K562 (cell line): ENCODE measurements around the gene SLC22A7. TPM values are rescaled to one million over a fixed set of nuclear protein-coding genes. Genes with fewer than 3 reads are reported as not detected.

Experiments used
- ATAC-seq: fragments of 200-7000 bp; cut with Tn5 transposase; 3 replicates; pipeline ENCODE4 v1.9.1; 2020; ENCODE audit warnings: moderate library complexity
- BruUV-seq: library from RNA; stranded (reverse); fragments of 400-500 nt; replicated peaks from 2 replicates; lab custom pipeline; 2021; lab: Mats Ljungman, UMichigan
- CTCF ChIA-PET: fragments of 300-600 bp; formaldehyde crosslinking; extraction: SDS; loops from one replicate; lab custom pipeline; 2021; ENCODE audit warnings: low intra/inter-chr PET ratio; lab: Yijun Ruan, JAX
- POLR2A ChIA-PET: fragments of 300-600, 350-650 bp; sonication (Branson Sonifier 250); formaldehyde crosslinking; extraction: SDS; loops from one replicate; lab custom pipeline; 2021; ENCODE audit warnings: antibody characterized with exemption, inconsistent platforms; lab: Yijun Ruan, JAX
- DNase-seq, 4 experiments: peaks; one replicate each; pipeline versions ENCODE4 v3.0.0 to v3.0.0-alpha.2; 2011 to 2018; ENCODE audit warnings: low spot score in 3 of 4, mixed read lengths in 3 of 4; ENCODE audit errors: extremely low read depth in 1 of 4
- FAIRE-seq: peaks from 2 replicates; lab custom pipeline; 2011; peaks lifted over from hg19 to GRCh38; lab: Jason Lieb, UNC
- H2AFZ ChIP-seq: 2 replicates; pipeline ENCODE4 v1.6.0; 2011; ENCODE audit warnings: low read depth, low read length, control low read depth, inconsistent platforms
- H3K27ac ChIP-seq: fragments of 200-600 bp; 3 replicates; pipeline ENCODE4 v1.8.0; 2011; ENCODE audit warnings: low read depth, mild to moderate bottlenecking, control low read depth, inconsistent platforms, low read length, moderate library complexity, mixed read lengths; ENCODE audit errors: extremely low read depth
- H3K27me3 ChIP-seq, 2 experiments: fragments of 300-600 bp in 1 of 2; 2 replicates in 1 of 2; 3 replicates in 1 of 2; pipeline versions ENCODE4 v1.6.0 to v1.8.0; 2011; ENCODE audit warnings: inconsistent platforms in 2 of 2, low read length in 2 of 2, mild to moderate bottlenecking in 1 of 2, mixed read lengths in 1 of 2, moderate library complexity in 1 of 2; ENCODE audit not compliant: control insufficient read depth in 2 of 2, insufficient read depth in 2 of 2
- H3K36me3 ChIP-seq: fragments of 300-600 bp; 3 replicates; pipeline ENCODE4 v1.8.0; 2011; ENCODE audit warnings: mild to moderate bottlenecking, low read length, inconsistent platforms; ENCODE audit not compliant: control insufficient read depth, insufficient read depth
- H3K4me1 ChIP-seq, 2 experiments: fragments of 200-600 bp in 1 of 2; replicated peaks in 1 of 2; 2 replicates in 1 of 2; 3 replicates in 1 of 2; pipeline versions ENCODE4 v1.5.1 to v1.8.0; 2011; ENCODE audit warnings: inconsistent platforms in 2 of 2, low read length in 2 of 2, mild to moderate bottlenecking in 1 of 2, mixed read lengths in 1 of 2, moderate library complexity in 1 of 2; ENCODE audit not compliant: control insufficient read depth in 2 of 2, insufficient read depth in 2 of 2
- H3K4me2 ChIP-seq: 2 replicates; pipeline ENCODE4 v1.6.1; 2011; ENCODE audit warnings: low read length, control low read depth, inconsistent platforms, mixed read lengths; ENCODE audit not compliant: insufficient read depth
- H3K4me3 ChIP-seq: fragments of 200-600 bp; sonication (generic), shearing (Covaris generic); 2 replicates; pipeline ENCODE4 v1.5.1; 2016; ENCODE audit warnings: control low read depth, inconsistent platforms
- H3K79me2 ChIP-seq: fragments of 200-600 bp; 3 replicates; pipeline ENCODE4 v1.8.0; 2011; ENCODE audit warnings: low read length, inconsistent platforms; ENCODE audit not compliant: control insufficient read depth, insufficient read depth
- H3K9ac ChIP-seq, 2 experiments: 2 replicates each; pipeline versions ENCODE4 v1.6.0 to v1.6.1; 2011; ENCODE audit warnings: low read depth in 2 of 2, low read length in 2 of 2, control low read depth in 1 of 2, inconsistent platforms in 1 of 2, mild to moderate bottlenecking in 1 of 2, mixed read lengths in 1 of 2; ENCODE audit not compliant: insufficient read depth in 1 of 2
- H3K9me1 ChIP-seq: one replicate; pipeline ENCODE4 v1.6.0; 2011; ENCODE audit warnings: inconsistent platforms, mild to moderate bottlenecking, low read length, moderate library complexity; ENCODE audit not compliant: control insufficient read depth, insufficient read depth
- H3K9me3 ChIP-seq: replicated peaks from 2 replicates; pipeline ENCODE4 v1.5.1; 2011; ENCODE audit warnings: low read depth, low read length, inconsistent platforms; ENCODE audit not compliant: control insufficient read depth, insufficient read depth
- H4K20me1 ChIP-seq: replicated peaks from 2 replicates; pipeline ENCODE4 v1.6.1; 2011; ENCODE audit warnings: low read length, inconsistent platforms, mixed read lengths; ENCODE audit not compliant: control insufficient read depth, insufficient read depth
- RFX1 ChIP-seq: fragments of 450-650 bp; IDR thresholded peaks from 2 replicates; pipeline ENCODE4 v1.6.1; 2016; ENCODE audit warnings: mild to moderate bottlenecking, moderate library complexity
- WGBS: fragments of 100-300 bp; shearing (Covaris generic); methylation state at CpG from one replicate; pipeline ENCODE4 v1.1.6; 2016; ENCODE audit warnings: low coverage, mixed read lengths; ENCODE audit not compliant: insufficient coverage; ENCODE audit errors: missing lambda C conversion rate; 5-methylcytosine and 5-hydroxymethylcytosine counted together
- in situ Hi-C: fragments of 300-500 bp; cut with MboI; formaldehyde crosslinking; loops from 4 replicates; pipeline ENCODE4 v1.15.0; 2018; ENCODE audit warnings: inconsistent platforms, mixed read lengths
- intact Hi-C: fragments of 100-400 bp; cut with micrococcal nuclease; formaldehyde crosslinking; loops from 2 replicates; pipeline ENCODE4 v1.14.2; 2022
- polyA plus RNA-seq, 8 experiments: library from polyadenylated mRNA; depleted of rRNA in 4 of 8; stranded (reverse) in 5 of 8; unstranded in 3 of 8; fragments of >200 nt; fragmentation: Nextera tagmentation in 2 of 8; fragmentation: Illumina TruSeq in 1 of 8; extraction: Ambion mirVana in 2 of 8; extraction: Trizol in 1 of 8; gene quantifications; 2 replicates each; pipeline versions ENCODE4 v1.2.1 to v1.2.3, GENCODE V29; 2011 to 2014; ENCODE audit warnings: inconsistent platforms in 1 of 8, missing spikeins in 1 of 8
- total RNA-seq, 7 experiments: library from RNA; depleted of rRNA in 6 of 7; stranded (reverse); fragments of >200 nt in 6 of 7; fragmentation: Illumina TruSeq in 2 of 7; extraction: Trizol in 2 of 7; gene quantifications; 2 replicates each; pipeline versions ENCODE4 v1.2.1 to v1.2.3, GENCODE V29; 2011 to 2021; ENCODE audit warnings: low replicate concordance in 1 of 7
- TF ChIP-seq, protein P1 (sequence below), 2 experiments: fragments of 450-650 bp in 1 of 2; sonication (generic) in 1 of 2; formaldehyde crosslinking in 1 of 2; IDR thresholded peaks; 2 replicates each; pipeline versions ENCODE4 v1.7.1 to v1.9.0; 2016 to 2022; ENCODE audit warnings: inconsistent platforms in 1 of 2, mild to moderate bottlenecking in 1 of 2, missing genetic modification reagents in 1 of 2

The SLC22A7 gene
- total and polyA plus RNA-seq, 9 of the 15 experiments (the other 6 are each of a cell fraction or from before 2014, with no cell fraction given): not detected

DNA sequence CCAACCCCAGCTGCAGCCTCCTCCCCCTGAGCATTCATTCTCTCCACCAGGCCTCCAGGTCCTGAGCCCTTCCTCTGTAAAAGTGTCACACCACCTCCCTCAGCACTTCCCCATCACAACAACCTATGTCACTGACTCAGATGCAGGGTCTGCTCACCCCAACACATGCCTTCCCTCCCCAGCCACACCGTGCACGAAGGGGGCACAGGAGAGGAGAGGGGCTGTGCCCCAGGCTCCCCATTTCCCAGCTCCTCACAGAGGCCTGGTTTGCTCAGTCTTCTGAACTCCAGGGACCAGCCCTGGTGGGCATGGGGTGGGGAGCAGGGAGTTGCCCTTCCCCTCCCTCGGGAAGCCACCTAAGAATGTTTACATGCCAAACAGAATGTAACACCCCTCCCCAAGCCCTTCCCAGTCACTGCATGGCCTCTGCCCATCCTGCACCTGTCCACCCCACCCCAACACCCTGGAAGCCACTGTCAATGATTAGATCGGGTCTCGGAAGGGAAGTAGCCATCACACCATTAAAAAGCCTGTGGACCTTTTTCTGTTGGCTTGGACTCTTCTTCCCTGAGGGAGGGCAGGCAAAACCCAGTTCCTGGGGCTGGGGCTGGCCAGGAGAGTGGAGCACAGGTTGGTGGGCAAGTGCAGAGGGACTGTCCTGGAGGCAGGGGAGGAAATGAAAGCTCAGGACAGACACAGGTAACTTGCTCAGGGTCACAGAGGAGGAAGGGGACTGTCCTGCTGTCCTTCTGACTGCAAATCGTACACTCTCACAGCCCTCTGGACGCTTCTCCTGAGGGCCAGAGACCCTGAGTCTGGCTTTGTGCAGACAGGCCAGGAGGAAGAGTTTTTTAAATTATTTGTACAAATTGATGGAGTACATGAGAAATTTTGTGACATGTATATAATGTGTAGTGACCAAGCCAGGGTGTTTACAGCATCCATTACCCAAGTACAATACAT, 10.1 kb upstream of the SLC22A7 start:
- BruUV-seq: no TSS peak
- ATAC-seq: no peak

More for the DNA sequence above, 10.1 kb upstream of the SLC22A7 start:
- Histone ChIP-seq H3K27me3 (peaks cover 31 to 58% of the 10 kb centered on the region in 2 experiments), H3K9ac (no peak overlapping the region), H3K9me3 (no peaks in the 10 kb centered on the region), H2AFZ (no peak overlapping the region), H4K20me1 (0 out of 2 replicates have a peak, but pooled peaks cover 4% of the 10 kb centered on the region), H3K9me1 (no peaks in the 10 kb centered on the region), H3K4me3 (no peak overlapping the region), H3K4me2 (no peak overlapping the region), H3K4me1 (peaks cover 0 to 21% of the 10 kb centered on the region in 2 experiments; a peak in 2 of 5 replicates), H3K36me3 (no peaks in the 10 kb centered on the region), H3K27ac (no peak overlapping the region), H3K79me2 (no peaks in the 10 kb centered on the region)
- ChIA-PET POLR2A (interaction anchor here (0.6 to 1.1 kb wide), 6 partner anchors 8 to 409 kb away, joined by 3 to 5 read pairs (median 3); partner anchors contain the start of gene RPL7L1), CTCF (interaction anchor here (0.6 kb wide), 1 partner anchor 14 kb away, joined by 3 read pairs; no protein-coding TSS in a partner anchor)
- intact Hi-C loops (no loop called here), in situ Hi-C loops (no loop called here)
- no peak for TF ChIP-seq RFX1
- TF ChIP-seq, protein P1, sequence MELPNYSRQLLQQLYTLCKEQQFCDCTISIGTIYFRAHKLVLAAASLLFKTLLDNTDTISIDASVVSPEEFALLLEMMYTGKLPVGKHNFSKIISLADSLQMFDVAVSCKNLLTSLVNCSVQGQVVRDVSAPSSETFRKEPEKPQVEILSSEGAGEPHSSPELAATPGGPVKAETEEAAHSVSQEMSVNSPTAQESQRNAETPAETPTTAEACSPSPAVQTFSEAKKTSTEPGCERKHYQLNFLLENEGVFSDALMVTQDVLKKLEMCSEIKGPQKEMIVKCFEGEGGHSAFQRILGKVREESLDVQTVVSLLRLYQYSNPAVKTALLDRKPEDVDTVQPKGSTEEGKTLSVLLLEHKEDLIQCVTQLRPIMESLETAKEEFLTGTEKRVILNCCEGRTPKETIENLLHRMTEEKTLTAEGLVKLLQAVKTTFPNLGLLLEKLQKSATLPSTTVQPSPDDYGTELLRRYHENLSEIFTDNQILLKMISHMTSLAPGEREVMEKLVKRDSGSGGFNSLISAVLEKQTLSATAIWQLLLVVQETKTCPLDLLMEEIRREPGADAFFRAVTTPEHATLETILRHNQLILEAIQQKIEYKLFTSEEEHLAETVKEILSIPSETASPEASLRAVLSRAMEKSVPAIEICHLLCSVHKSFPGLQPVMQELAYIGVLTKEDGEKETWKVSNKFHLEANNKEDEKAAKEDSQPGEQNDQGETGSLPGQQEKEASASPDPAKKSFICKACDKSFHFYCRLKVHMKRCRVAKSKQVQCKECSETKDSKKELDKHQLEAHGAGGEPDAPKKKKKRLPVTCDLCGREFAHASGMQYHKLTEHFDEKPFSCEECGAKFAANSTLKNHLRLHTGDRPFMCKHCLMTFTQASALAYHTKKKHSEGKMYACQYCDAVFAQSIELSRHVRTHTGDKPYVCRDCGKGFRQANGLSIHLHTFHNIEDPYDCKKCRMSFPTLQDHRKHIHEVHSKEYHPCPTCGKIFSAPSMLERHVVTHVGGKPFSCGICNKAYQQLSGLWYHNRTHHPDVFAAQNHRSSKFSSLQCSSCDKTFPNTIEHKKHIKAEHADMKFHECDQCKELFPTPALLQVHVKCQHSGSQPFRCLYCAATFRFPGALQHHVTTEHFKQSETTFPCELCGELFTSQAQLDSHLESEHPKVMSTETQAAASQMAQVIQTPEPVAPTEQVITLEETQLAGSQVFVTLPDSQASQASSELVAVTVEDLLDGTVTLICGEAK (IDR thresholded peaks at IDR 0.05): no peak
- TF ChIP-seq, protein P1 (CRISPR knock-in tag; IDR thresholded peaks at IDR 0.05): 0 out of 2 replicates have a peak, but pooled peaks have one; percentile 15
- DNase-seq: no peak
- WGBS: 5% methylated on average over 7 of the region's 7 CpGs
- no peak for FAIRE-seq
